Esophagus muscularis mucosa (tissue), 4 donors: ENCODE measurements around the gene BRD7. TPM values are rescaled to one million over a fixed set of nuclear protein-coding genes. Genes with fewer than 3 reads are reported as not detected.

ENCODE experiments used
- DNase-seq: peaks from one replicate; pipeline ENCODE4 v3.0.0-alpha.2; 2017; ENCODE audit errors: extremely low spot score
- H3K27ac ChIP-seq, 4 donors: fragments of 200-600 bp; sonication (generic); replicated peaks in 1 of 4; 1 replicate in 3 of 4; 2 replicates in 1 of 4; pipeline ENCODE4 v1.5.1; 2016 to 2019; ENCODE audit warnings: mild to moderate bottlenecking in 1 of 4
- H3K27me3 ChIP-seq, 4 donors: fragments of 200-600 bp; sonication (generic); one replicate each; pipeline versions ENCODE4 v1.5.1 to v1.6.0; 2016 to 2019
- H3K36me3 ChIP-seq, 4 donors: fragments of 200-600 bp; sonication (generic); one replicate each; pipeline ENCODE4 v1.5.1; 2016 to 2019
- H3K4me1 ChIP-seq, 4 donors: fragments of 200-600 bp; sonication (generic); one replicate each; pipeline ENCODE4 v1.5.1; 2016 to 2019
- H3K4me3 ChIP-seq, 4 donors: fragments of 200-600 bp; sonication (generic); 1 replicate in 2 of 4; 2 replicates in 2 of 4; pipeline ENCODE4 v1.5.1; 2016 to 2019; ENCODE audit warnings: mild to moderate bottlenecking in 4 of 4, moderate library complexity in 1 of 4
- H3K9me3 ChIP-seq, 4 donors: fragments of 200-600 bp; sonication (generic); 1 replicate in 3 of 4; 2 replicates in 1 of 4; pipeline ENCODE4 v1.5.1; 2016 to 2019
- CTCF ChIP-seq, 3 experiments: fragments of 200-600 bp in 2 of 3; fragments of 450-650 bp in 1 of 3; sonication (generic) in 2 of 3; IDR thresholded peaks; one replicate each; pipeline ENCODE4 v1.5.1; 2017 to 2019; ENCODE audit warnings: antibody characterized with exemption in 3 of 3, mild to moderate bottlenecking in 2 of 3, moderate library complexity in 1 of 3
- EP300 ChIP-seq: sonication (generic); formaldehyde crosslinking; IDR thresholded peaks from one replicate; pipeline ENCODE4 v1.6.1; 2017; ENCODE audit warnings: antibody characterized with exemption
- POLR2A ChIP-seq: fragments of 450-650 bp; IDR thresholded peaks from one replicate; pipeline ENCODE4 v1.6.1; 2017; ENCODE audit warnings: antibody characterized with exemption, moderate library complexity, mild to moderate bottlenecking, low read depth
- POLR2AphosphoS5 ChIP-seq, 2 donors: sonication (generic); formaldehyde crosslinking; IDR thresholded peaks; one replicate each; pipeline ENCODE4 v1.6.1; 2017; ENCODE audit warnings: antibody characterized with exemption in 2 of 2
- WGBS: methylation state at CpG from one replicate; pipeline ENCODE4 v1.1.5; 2018; 5-methylcytosine and 5-hydroxymethylcytosine counted together
- intact Hi-C: fragments of 100-400 bp; cut with DNase I; formaldehyde crosslinking; loops from one replicate; pipeline ENCODE4 v1.15.1; 2023
- total RNA-seq, 4 donors: library from RNA; depleted of rRNA; stranded (reverse); fragments of >200 nt; gene quantifications; one replicate each; pipeline versions ENCODE4 v1.1.0 to v1.2.1, GENCODE V29; 2016

BRD7 gene
- total RNA-seq, 4 donors from 2014 or later = 49.5 to 68.1 (median 56.5) TPM

- WGBS = 57% methylated on average over 6 of the region's 6 CpGs
- peak overlapping the region; percentile 60 to 68 (median 64) for H3K27ac ChIP-seq
- no peak overlapping the region for H3K4me3 ChIP-seq
- peaks cover 0 to 39% (median 21%) of the 10 kb centered on the region in 4 donors for H3K36me3 ChIP-seq
- intact Hi-C loops = loop anchor here (10.0 kb wide), 2 partner anchors 205 to 295 kb away; partner anchors contain the start of genes HEATR3 and TENT4B
- peaks cover 9 to 58% (median 40%) of the 10 kb centered on the region in 4 donors for H3K4me1 ChIP-seq
- no peaks in the 10 kb centered on the region for H3K27me3 ChIP-seq
- no peak for DNase-seq
- TF ChIP-seq POLR2AphosphoS5 (IDR thresholded peaks at IDR 0.05) (peak in 1 of 2 donors; percentile 53), POLR2A (no peak)
- H3K9me3 ChIP-seq = no peaks in the 10 kb centered on the region
Measured at GRCh38 chr16:50360033-50360778, 8.6 kb downstream of the BRD7 start.

- intact Hi-C loops = loop anchor here (5.0 to 10.0 kb wide), 5 partner anchors 37 to 335 kb away; partner anchors contain the start of genes CNEP1R1, HEATR3 and TENT4B
- WGBS = 55% methylated on average over 1 of the region's 1 CpG
- DNase-seq = no peak
- H3K36me3 ChIP-seq = peaks cover 0 to 36% (median 18%) of the 10 kb centered on the region in 4 donors
- H3K9me3 ChIP-seq = no peaks in the 10 kb centered on the region
- no peak overlapping the region for H3K4me3 ChIP-seq
- H3K27ac ChIP-seq = peak overlapping the region in 3 of 4 donors; percentile 63 to 68 (median 64)
- no peaks in the 10 kb centered on the region for H3K27me3 ChIP-seq
- no peak for TF ChIP-seq POLR2AphosphoS5 (IDR thresholded peaks at IDR 0.05)
- TF ChIP-seq CTCF (IDR thresholded peaks at IDR 0.05) = no peak
- no peak for TF ChIP-seq POLR2A
- no peak for TF ChIP-seq EP300
- peaks cover 9 to 54% (median 35%) of the 10 kb centered on the region in 4 donors for H3K4me1 ChIP-seq
Measured at GRCh38 chr16:50359626-50360025, 9.2 kb downstream of the BRD7 start.

- DNase-seq = no peak
- Histone ChIP-seq H3K36me3 (peaks cover 10 to 58% (median 36%) of the 10 kb centered on the region in 4 donors), H3K9me3 (no peaks in the 10 kb centered on the region), H3K27me3 (no peaks in the 10 kb centered on the region), H3K4me3 (no peak overlapping the region), H3K4me1 (peaks cover 0 to 25% (median 16%) of the 10 kb centered on the region in 4 donors), H3K27ac (peak overlapping the region in 2 of 4 donors; percentile 24 to 25)
- WGBS = 74% methylated on average over 11 of the region's 11 CpGs
- TF ChIP-seq CTCF (IDR thresholded peaks at IDR 0.05) (peak; percentile 64 to 72 (median 72)), POLR2AphosphoS5 (IDR thresholded peaks at IDR 0.05) (no peak)
- intact Hi-C loops = loop anchor here (5.0 to 10.0 kb wide), 3 partner anchors 33 to 330 kb away; partner anchors contain the start of gene CNEP1R1
Measured at GRCh38 chr16:50354629-50355456, 13.9 kb downstream of the BRD7 start.

GRCh38 chr16:50354082-50354481 lies 14.7 kb downstream of the BRD7 start:
- Histone ChIP-seq H3K36me3 (peaks cover 16 to 65% (median 43%) of the 10 kb centered on the region in 4 donors), H3K4me1 (peaks cover 0 to 18% (median 11%) of the 10 kb centered on the region in 4 donors), H3K9me3 (no peaks in the 10 kb centered on the region), H3K27ac (peak overlapping the region in 2 of 4 donors; percentile 24 to 25), H3K27me3 (no peaks in the 10 kb centered on the region), H3K4me3 (no peak overlapping the region)
- intact Hi-C loops = loop anchor here (10.0 kb wide), 2 partner anchors 139 to 329 kb away; partner anchors contain the start of gene CNEP1R1
- no peak for DNase-seq
- 36% methylated on average over 1 of the region's 1 CpG for WGBS
- no peak for TF ChIP-seq POLR2A
- TF ChIP-seq CTCF (IDR thresholded peaks at IDR 0.05) = no peak
- no peak for TF ChIP-seq EP300
